ENCODE measurements around the gene MOBP. TPM values are rescaled to one million over a fixed set of nuclear protein-coding genes. Genes with fewer than 3 reads are reported as not detected.

The MOBP gene
- total and polyA plus RNA-seq, 2 donors: 0.05 to 0.16 TPM

DNA sequence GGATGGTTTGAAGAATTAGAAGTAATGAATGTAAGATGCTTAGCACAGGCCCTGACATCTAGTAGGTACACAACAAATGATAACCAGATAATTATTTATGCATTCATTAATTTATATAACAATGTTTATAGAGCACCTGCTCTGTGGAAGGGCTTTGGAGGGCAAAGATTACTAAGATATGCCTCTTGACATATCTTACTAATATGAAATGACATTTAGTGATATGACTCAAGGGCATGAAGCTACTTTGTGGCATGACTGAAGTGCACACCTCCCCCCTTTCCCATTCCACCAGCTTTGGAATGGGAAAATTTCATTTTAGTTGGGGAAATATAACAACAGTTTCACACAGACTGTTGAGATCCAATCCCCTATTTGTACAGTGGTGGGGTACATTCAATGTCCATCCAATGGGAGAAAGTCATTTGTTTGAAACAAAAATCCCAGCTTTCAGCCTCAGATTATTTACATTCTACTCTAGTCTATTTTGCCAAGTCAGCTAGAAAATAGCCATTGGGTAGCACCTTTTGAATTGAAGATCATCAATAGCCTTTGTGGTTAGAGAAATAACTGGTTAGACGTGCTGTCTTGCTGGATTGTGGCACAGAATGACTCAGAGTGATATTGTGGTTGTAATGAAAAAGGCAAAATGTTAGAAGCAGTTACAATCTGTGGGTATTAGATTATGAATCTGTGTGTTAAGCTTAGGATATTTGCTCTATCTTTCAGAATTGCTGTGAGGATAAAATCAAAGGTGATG lies 72.9 kb downstream of the MOBP start:
- Histone ChIP-seq H3K4me1 (ENCODE audit: control insufficient read depth in 2 of 2, insufficient read depth in 2 of 2, low read length in 2 of 2) (no peaks in the 10 kb centered on the region), H3K36me3 (ENCODE audit: control insufficient read depth in 2 of 2, insufficient read depth in 2 of 2, low read length in 1 of 2) (no peaks in the 10 kb centered on the region), H3K4me3 (ENCODE audit: low read length in 2 of 2) (no peak overlapping the region), H3K9me3 (ENCODE audit: control insufficient read depth in 2 of 2, insufficient read depth in 1 of 2, low read length in 1 of 2) (no peaks in the 10 kb centered on the region), H3K27me3 (ENCODE audit: control insufficient read depth in 2 of 2, insufficient read depth in 1 of 2, low read length in 1 of 2) (no peaks in the 10 kb centered on the region), H3K27ac (ENCODE audit: low read depth in 1 of 2, low read length in 1 of 2) (no peak overlapping the region)
- 74% methylated on average over 1 of the region's 1 CpG for WGBS
- DNase-seq (ENCODE audit: low read depth in 6 of 9, low spot score in 9 of 9): no peak

GRCh38 chr3:39541442-39541841 lies 74.0 kb downstream of the MOBP start:
- Histone ChIP-seq H3K27ac (ENCODE audit: low read depth in 1 of 2, low read length in 1 of 2) (no peak overlapping the region), H3K27me3 (ENCODE audit: control insufficient read depth in 2 of 2, insufficient read depth in 1 of 2, low read length in 1 of 2) (no peaks in the 10 kb centered on the region), H3K9me3 (ENCODE audit: control insufficient read depth in 2 of 2, insufficient read depth in 1 of 2, low read length in 1 of 2) (no peaks in the 10 kb centered on the region), H3K4me1 (ENCODE audit: control insufficient read depth in 2 of 2, insufficient read depth in 2 of 2, low read length in 2 of 2) (no peaks in the 10 kb centered on the region), H3K36me3 (ENCODE audit: control insufficient read depth in 2 of 2, insufficient read depth in 2 of 2, low read length in 1 of 2) (no peaks in the 10 kb centered on the region), H3K4me3 (ENCODE audit: low read length in 2 of 2) (no peak overlapping the region)
- 90% methylated on average over 3 of the region's 3 CpGs for WGBS
- DNase-seq (ENCODE audit: low read depth in 6 of 9, low spot score in 9 of 9): no peak

- no peak overlapping the region for H3K27ac ChIP-seq (ENCODE audit: low read depth in 1 of 2, low read length in 1 of 2)
- no peaks in the 10 kb centered on the region for H3K36me3 ChIP-seq (ENCODE audit: control insufficient read depth in 2 of 2, insufficient read depth in 2 of 2, low read length in 1 of 2)
- no peak overlapping the region for H3K4me3 ChIP-seq (ENCODE audit: low read length in 2 of 2)
- 76% methylated on average over 5 of the region's 5 CpGs for WGBS
- H3K4me1 ChIP-seq (ENCODE audit: control insufficient read depth in 2 of 2, insufficient read depth in 2 of 2, low read length in 2 of 2): no peaks in the 10 kb centered on the region
- no peak for DNase-seq (ENCODE audit: low read depth in 6 of 9, low spot score in 9 of 9)
- H3K9me3 ChIP-seq (ENCODE audit: control insufficient read depth in 2 of 2, insufficient read depth in 1 of 2, low read length in 1 of 2): no peaks in the 10 kb centered on the region
- H3K27me3 ChIP-seq (ENCODE audit: control insufficient read depth in 2 of 2, insufficient read depth in 1 of 2, low read length in 1 of 2): no peaks in the 10 kb centered on the region
These were observed 74.4 kb downstream of the MOBP start for GRCh38 chr3:39541917-39542329.

GRCh38 chr3:39542588-39542988 lies 75.1 kb downstream of the MOBP start:
- Histone ChIP-seq H3K4me1 (ENCODE audit: control insufficient read depth in 2 of 2, insufficient read depth in 2 of 2, low read length in 2 of 2) (no peaks in the 10 kb centered on the region), H3K9me3 (ENCODE audit: control insufficient read depth in 2 of 2, insufficient read depth in 1 of 2, low read length in 1 of 2) (no peaks in the 10 kb centered on the region), H3K27me3 (ENCODE audit: control insufficient read depth in 2 of 2, insufficient read depth in 1 of 2, low read length in 1 of 2) (no peaks in the 10 kb centered on the region), H3K36me3 (ENCODE audit: control insufficient read depth in 2 of 2, insufficient read depth in 2 of 2, low read length in 1 of 2) (no peaks in the 10 kb centered on the region), H3K27ac (ENCODE audit: low read depth in 1 of 2, low read length in 1 of 2) (no peak overlapping the region), H3K4me3 (ENCODE audit: low read length in 2 of 2) (no peak overlapping the region)
- 95% methylated on average over 5 of the region's 5 CpGs for WGBS
- no peak for DNase-seq (ENCODE audit: low read depth in 6 of 9, low spot score in 9 of 9)

DNA sequence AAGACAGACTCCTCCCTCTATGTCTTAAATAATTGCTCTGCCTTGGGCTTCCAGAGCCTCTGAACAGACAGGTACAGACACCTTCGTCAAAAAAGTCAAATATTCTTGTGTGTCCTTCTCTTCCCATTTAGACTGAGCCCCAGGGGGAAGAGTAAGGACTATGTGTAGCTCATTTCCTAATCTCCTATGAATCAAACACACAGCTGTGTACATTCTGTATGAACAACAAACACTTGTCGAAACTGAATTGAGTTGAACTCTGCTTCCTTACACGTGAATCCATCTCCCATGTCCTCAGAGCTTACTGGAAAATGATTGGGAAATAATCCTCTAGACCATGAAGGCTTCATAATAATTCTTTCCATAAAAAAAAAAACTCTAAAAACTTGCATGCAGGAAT lies 80.8 kb downstream of the MOBP start:
- Histone ChIP-seq H3K27ac (ENCODE audit: low read depth in 1 of 2, low read length in 1 of 2) (no peak overlapping the region), H3K36me3 (ENCODE audit: control insufficient read depth in 2 of 2, insufficient read depth in 2 of 2, low read length in 1 of 2) (no peaks in the 10 kb centered on the region), H3K27me3 (ENCODE audit: control insufficient read depth in 2 of 2, insufficient read depth in 1 of 2, low read length in 1 of 2) (no peaks in the 10 kb centered on the region), H3K4me3 (ENCODE audit: low read length in 2 of 2) (no peak overlapping the region), H3K9me3 (ENCODE audit: control insufficient read depth in 2 of 2, insufficient read depth in 1 of 2, low read length in 1 of 2) (no peaks in the 10 kb centered on the region), H3K4me1 (ENCODE audit: control insufficient read depth in 2 of 2, insufficient read depth in 2 of 2, low read length in 2 of 2) (no peaks in the 10 kb centered on the region)
- no peak for DNase-seq (ENCODE audit: low read depth in 6 of 9, low spot score in 9 of 9)
- WGBS: 90% methylated on average over 3 of the region's 3 CpGs

- 92% methylated on average over 8 of the region's 8 CpGs for whole genome bisulfite sequencing
- H3K4me1 ChIP-seq (ENCODE audit: control insufficient read depth in 2 of 2, insufficient read depth in 2 of 2, low read length in 2 of 2): no peaks in the 10 kb centered on the region
- H3K4me3 ChIP-seq (ENCODE audit: low read length in 2 of 2): no peak overlapping the region
- H3K27me3 ChIP-seq (ENCODE audit: control insufficient read depth in 2 of 2, insufficient read depth in 1 of 2, low read length in 1 of 2): no peaks in the 10 kb centered on the region
- no peaks in the 10 kb centered on the region for H3K9me3 ChIP-seq (ENCODE audit: control insufficient read depth in 2 of 2, insufficient read depth in 1 of 2, low read length in 1 of 2)
- no peak overlapping the region for H3K27ac ChIP-seq (ENCODE audit: low read depth in 1 of 2, low read length in 1 of 2)
- H3K36me3 ChIP-seq (ENCODE audit: control insufficient read depth in 2 of 2, insufficient read depth in 2 of 2, low read length in 1 of 2): no peaks in the 10 kb centered on the region
- DNase-seq (ENCODE audit: low read depth in 6 of 9, low spot score in 9 of 9): no peak
These were observed 83.0 kb downstream of the MOBP start for GRCh38 chr3:39550354-39551051.

Other genes starting within 250 kb of the MOBP start
- 2.3 TPM for gene CX3CR1, start 187.6 kb upstream of the MOBP start, total RNA-seq
- 0.55 TPM for gene CX3CR1, start 187.6 kb upstream of the MOBP start, polyA plus RNA-seq
- gene CCR8, start 138.0 kb upstream of the MOBP start, total RNA-seq: 1.8 TPM
- gene CCR8, start 138.0 kb upstream of the MOBP start, polyA plus RNA-seq: 2.1 TPM
- gene SLC25A38, start 84.3 kb upstream of the MOBP start, total RNA-seq: 26.3 TPM
- gene SLC25A38, start 84.3 kb upstream of the MOBP start, polyA plus RNA-seq: 39.6 TPM
- gene RPSA, start 61.0 kb upstream of the MOBP start, total RNA-seq: 2,152 TPM
- 1,490 TPM for gene RPSA, start 61.0 kb upstream of the MOBP start, polyA plus RNA-seq

Data from thymus (tissue), 11 donors.